Measurements from ENCODE around the gene CLEC16A.
"Not testable (repeated sequence)": the region's sequence is repeated elsewhere in the genome, so short reads cannot be mapped to it uniquely, and the experiment has no call there.

GRCh38 chr16:10941935-10942351 is 2.4 kb upstream of the CLEC16A start:
- not testable (repeated sequence) for TF ChIP-seq CTCF (IDR thresholded peaks at IDR 0.05 in 4 of 5, conservative IDR thresholded peaks at IDR 0.05 in 1 of 5); POLR2A (IDR thresholded peaks at IDR 0.05)
